ENCODE results near the gene MANF. TPM values are rescaled to one million over a fixed set of nuclear protein-coding genes. Genes with fewer than 3 reads are reported as not detected.
A peak's percentile ranks its signal among the peaks of the same experiment; 100 is the strongest.

MANF gene
- total RNA-seq, 1 donor from 2014 or later: 37.6 TPM

- Histone ChIP-seq H3K4me3 (ENCODE audit: low read length in 3 of 3) (peak overlapping the region in 1 of 3 donors; percentile 52), H3K27me3 (ENCODE audit: control insufficient read depth in 3 of 3, insufficient read depth in 3 of 3, low read length in 3 of 3) (no peaks in the 10 kb centered on the region), H3K4me1 (ENCODE audit: control insufficient read depth in 3 of 3, insufficient read depth in 3 of 3, low read length in 3 of 3) (peaks cover 54 to 71% (median 62%) of the 10 kb centered on the region in 3 donors), H3K9me3 (ENCODE audit: control insufficient read depth in 3 of 3, low read length in 3 of 3) (no peaks in the 10 kb centered on the region), H3K27ac (ENCODE audit: low read depth, low read length) (no peak overlapping the region), H3K9ac (ENCODE audit: low read depth in 1 of 3, low read length in 3 of 3) (peak overlapping the region in 2 of 3 donors; percentile 35 to 41), H3K36me3 (ENCODE audit: control insufficient read depth in 3 of 3, insufficient read depth in 3 of 3, low read length in 3 of 3) (peaks cover 46 to 54% (median 51%) of the 10 kb centered on the region in 3 donors)
Measured at GRCh38 chr3:51394541-51394940, 9.4 kb downstream of the MANF start.

GRCh38 chr3:51395493-51396213 is 10.6 kb downstream of the MANF start:
- H3K27ac ChIP-seq (ENCODE audit: low read depth, low read length): no peak overlapping the region
- no peak overlapping the region for H3K4me3 ChIP-seq (ENCODE audit: low read length in 3 of 3)
- peaks cover 44 to 59% (median 54%) of the 10 kb centered on the region in 3 donors for H3K4me1 ChIP-seq (ENCODE audit: control insufficient read depth in 3 of 3, insufficient read depth in 3 of 3, low read length in 3 of 3)
- H3K27me3 ChIP-seq (ENCODE audit: control insufficient read depth in 3 of 3, insufficient read depth in 3 of 3, low read length in 3 of 3): no peaks in the 10 kb centered on the region
- peaks cover 48 to 61% (median 58%) of the 10 kb centered on the region in 3 donors for H3K36me3 ChIP-seq (ENCODE audit: control insufficient read depth in 3 of 3, insufficient read depth in 3 of 3, low read length in 3 of 3)
- H3K9me3 ChIP-seq (ENCODE audit: control insufficient read depth in 3 of 3, low read length in 3 of 3): no peaks in the 10 kb centered on the region
- H3K9ac ChIP-seq (ENCODE audit: low read depth in 1 of 3, low read length in 3 of 3): peak overlapping the region in 2 of 3 donors; percentile 35 to 66

DNA sequence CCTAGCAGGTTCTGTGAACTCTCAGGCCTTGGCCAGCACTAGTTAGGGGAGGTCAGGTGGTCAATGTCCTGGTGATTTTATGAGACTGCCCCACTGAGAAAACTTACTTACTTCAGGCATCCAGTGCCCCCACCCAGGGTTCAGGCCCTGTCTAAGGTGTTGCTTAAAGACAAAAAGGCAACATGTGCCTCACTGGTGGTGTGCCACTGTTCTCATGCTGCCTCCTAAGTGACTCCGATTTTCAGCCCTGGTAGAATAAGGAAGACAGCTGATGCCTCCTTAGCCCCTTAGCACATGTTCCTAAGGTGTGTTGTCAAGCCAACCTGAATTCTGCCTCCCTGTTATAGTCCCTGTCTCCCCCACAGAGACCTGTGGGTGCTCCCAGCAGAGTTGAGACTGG is 11.3 kb downstream of the MANF start:
- Histone ChIP-seq H3K4me1 (ENCODE audit: control insufficient read depth in 3 of 3, insufficient read depth in 3 of 3, low read length in 3 of 3) (peaks cover 42 to 57% (median 52%) of the 10 kb centered on the region in 3 donors), H3K27ac (ENCODE audit: low read depth, low read length) (no peak overlapping the region), H3K9ac (ENCODE audit: low read depth in 1 of 3, low read length in 3 of 3) (peak overlapping the region in 2 of 3 donors; percentile 66 to 69), H3K9me3 (ENCODE audit: control insufficient read depth in 3 of 3, low read length in 3 of 3) (no peaks in the 10 kb centered on the region), H3K4me3 (ENCODE audit: low read length in 3 of 3) (no peak overlapping the region), H3K27me3 (ENCODE audit: control insufficient read depth in 3 of 3, insufficient read depth in 3 of 3, low read length in 3 of 3) (no peaks in the 10 kb centered on the region), H3K36me3 (ENCODE audit: control insufficient read depth in 3 of 3, insufficient read depth in 3 of 3, low read length in 3 of 3) (peaks cover 48 to 65% (median 58%) of the 10 kb centered on the region in 3 donors)

DNA sequence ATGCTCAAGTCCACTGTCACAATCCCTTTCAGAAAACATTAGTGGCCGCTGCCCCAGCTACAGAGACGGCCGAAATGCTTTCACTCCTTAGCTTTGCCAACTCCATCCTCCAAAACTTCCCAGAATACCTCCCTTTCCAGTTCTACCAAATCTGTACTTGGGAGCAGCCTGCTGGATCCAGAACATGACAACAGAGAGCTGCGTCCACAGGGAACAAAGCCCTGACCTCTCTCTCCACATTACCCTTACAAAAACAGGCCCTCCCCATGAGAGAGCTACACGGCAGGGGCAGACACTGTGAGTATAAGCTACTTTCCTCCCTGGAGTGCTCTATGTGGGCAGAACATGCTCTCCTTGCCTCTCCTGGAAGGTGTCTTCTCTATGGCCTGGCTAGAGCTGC is 12.3 kb downstream of the MANF start:
- Histone ChIP-seq H3K36me3 (ENCODE audit: control insufficient read depth in 3 of 3, insufficient read depth in 3 of 3, low read length in 3 of 3) (peaks cover 46 to 62% (median 57%) of the 10 kb centered on the region in 3 donors), H3K9me3 (ENCODE audit: control insufficient read depth in 3 of 3, low read length in 3 of 3) (no peaks in the 10 kb centered on the region), H3K4me3 (ENCODE audit: low read length in 3 of 3) (no peak overlapping the region), H3K4me1 (ENCODE audit: control insufficient read depth in 3 of 3, insufficient read depth in 3 of 3, low read length in 3 of 3) (peaks cover 37 to 49% (median 45%) of the 10 kb centered on the region in 3 donors), H3K9ac (ENCODE audit: low read depth in 1 of 3, low read length in 3 of 3) (peak overlapping the region in 2 of 3 donors; percentile 35 to 36), H3K27me3 (ENCODE audit: control insufficient read depth in 3 of 3, insufficient read depth in 3 of 3, low read length in 3 of 3) (no peaks in the 10 kb centered on the region), H3K27ac (ENCODE audit: low read depth, low read length) (no peak overlapping the region)

DNA sequence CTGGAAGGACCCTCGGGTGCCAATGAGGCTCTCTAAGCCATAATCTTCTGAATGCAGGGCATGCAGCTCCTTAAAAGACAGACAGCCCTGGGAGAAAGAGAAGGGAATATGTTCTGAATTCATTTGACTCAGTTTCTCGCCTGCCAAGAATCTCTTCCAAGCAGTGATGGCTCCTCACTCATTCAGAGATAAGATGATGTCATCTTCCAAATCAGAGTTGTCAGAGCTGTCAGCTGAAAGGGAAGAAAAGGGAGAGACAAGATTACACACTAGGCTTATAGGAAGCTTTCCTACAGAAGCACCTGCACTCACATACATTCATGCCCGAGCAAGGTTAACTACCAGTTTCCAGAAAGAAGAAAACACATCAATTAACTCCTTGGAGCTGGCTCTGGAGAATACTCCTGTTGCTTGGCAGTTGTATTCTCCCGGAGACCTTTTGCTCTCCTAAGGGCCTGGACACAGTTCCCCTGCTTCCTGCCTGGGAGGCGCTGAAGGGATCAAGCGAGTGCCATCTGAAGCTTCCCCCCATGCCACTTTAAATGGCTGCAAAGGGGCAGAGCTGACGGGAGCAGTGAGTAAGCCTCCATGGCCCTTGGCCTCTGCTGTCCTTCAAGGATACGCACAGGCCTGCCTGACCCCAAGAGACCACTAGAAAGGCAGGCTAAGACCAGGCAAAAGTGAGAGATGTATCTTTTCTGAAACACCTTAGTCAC is 13.7 kb downstream of the MANF start:
- no peaks in the 10 kb centered on the region for H3K27me3 ChIP-seq (ENCODE audit: control insufficient read depth in 3 of 3, insufficient read depth in 3 of 3, low read length in 3 of 3)
- H3K4me1 ChIP-seq (ENCODE audit: control insufficient read depth in 3 of 3, insufficient read depth in 3 of 3, low read length in 3 of 3): peaks cover 23 to 36% (median 32%) of the 10 kb centered on the region in 3 donors
- H3K9me3 ChIP-seq (ENCODE audit: control insufficient read depth in 3 of 3, low read length in 3 of 3): no peaks in the 10 kb centered on the region
- no peak overlapping the region for H3K9ac ChIP-seq (ENCODE audit: low read depth in 1 of 3, low read length in 3 of 3)
- H3K4me3 ChIP-seq (ENCODE audit: low read length in 3 of 3): no peak overlapping the region
- peaks cover 38 to 55% (median 52%) of the 10 kb centered on the region in 3 donors for H3K36me3 ChIP-seq (ENCODE audit: control insufficient read depth in 3 of 3, insufficient read depth in 3 of 3, low read length in 3 of 3)
- H3K27ac ChIP-seq (ENCODE audit: low read depth, low read length): no peak overlapping the region

GRCh38 chr3:51400166-51400565 is 15.1 kb downstream of the MANF start:
- Histone ChIP-seq H3K9me3 (ENCODE audit: control insufficient read depth in 3 of 3, low read length in 3 of 3) (no peaks in the 10 kb centered on the region), H3K27ac (ENCODE audit: low read depth, low read length) (no peak overlapping the region), H3K4me1 (ENCODE audit: control insufficient read depth in 3 of 3, insufficient read depth in 3 of 3, low read length in 3 of 3) (peaks cover 12 to 22% (median 19%) of the 10 kb centered on the region in 3 donors), H3K36me3 (ENCODE audit: control insufficient read depth in 3 of 3, insufficient read depth in 3 of 3, low read length in 3 of 3) (peaks cover 27 to 49% (median 40%) of the 10 kb centered on the region in 3 donors), H3K4me3 (ENCODE audit: low read length in 3 of 3) (no peak overlapping the region), H3K27me3 (ENCODE audit: control insufficient read depth in 3 of 3, insufficient read depth in 3 of 3, low read length in 3 of 3) (no peaks in the 10 kb centered on the region), H3K9ac (ENCODE audit: low read depth in 1 of 3, low read length in 3 of 3) (no peak overlapping the region)

- no peak overlapping the region for H3K4me3 ChIP-seq (ENCODE audit: low read length in 3 of 3)
- H3K36me3 ChIP-seq (ENCODE audit: control insufficient read depth in 3 of 3, insufficient read depth in 3 of 3, low read length in 3 of 3): peaks cover 12 to 33% (median 24%) of the 10 kb centered on the region in 3 donors
- no peak overlapping the region for H3K9ac ChIP-seq (ENCODE audit: low read depth in 1 of 3, low read length in 3 of 3)
- peaks cover 2 to 6% (median 6%) of the 10 kb centered on the region in 3 donors for H3K4me1 ChIP-seq (ENCODE audit: control insufficient read depth in 3 of 3, insufficient read depth in 3 of 3, low read length in 3 of 3)
- H3K9me3 ChIP-seq (ENCODE audit: control insufficient read depth in 3 of 3, low read length in 3 of 3): no peaks in the 10 kb centered on the region
- H3K27me3 ChIP-seq (ENCODE audit: control insufficient read depth in 3 of 3, insufficient read depth in 3 of 3, low read length in 3 of 3): no peaks in the 10 kb centered on the region
- no peak overlapping the region for H3K27ac ChIP-seq (ENCODE audit: low read depth, low read length)
Measured at GRCh38 chr3:51401735-51402134, 16.6 kb downstream of the MANF start.

GRCh38 chr3:51403675-51404074 is 18.6 kb downstream of the MANF start:
- Histone ChIP-seq H3K4me3 (ENCODE audit: low read length in 3 of 3) (no peak overlapping the region), H3K36me3 (ENCODE audit: control insufficient read depth in 3 of 3, insufficient read depth in 3 of 3, low read length in 3 of 3) (peaks cover 7 to 32% (median 17%) of the 10 kb centered on the region in 3 donors), H3K9ac (ENCODE audit: low read depth in 1 of 3, low read length in 3 of 3) (no peak overlapping the region), H3K27ac (ENCODE audit: low read depth, low read length) (no peak overlapping the region), H3K4me1 (ENCODE audit: control insufficient read depth in 3 of 3, insufficient read depth in 3 of 3, low read length in 3 of 3) (peaks cover 0 to 2% (median 0%) of the 10 kb centered on the region in 3 donors), H3K27me3 (ENCODE audit: control insufficient read depth in 3 of 3, insufficient read depth in 3 of 3, low read length in 3 of 3) (no peaks in the 10 kb centered on the region), H3K9me3 (ENCODE audit: control insufficient read depth in 3 of 3, low read length in 3 of 3) (no peaks in the 10 kb centered on the region)

- Histone ChIP-seq H3K9ac (ENCODE audit: low read depth in 1 of 3, low read length in 3 of 3) (no peak overlapping the region), H3K4me3 (ENCODE audit: low read length in 3 of 3) (no peak overlapping the region), H3K27me3 (ENCODE audit: control insufficient read depth in 3 of 3, insufficient read depth in 3 of 3, low read length in 3 of 3) (no peaks in the 10 kb centered on the region), H3K9me3 (ENCODE audit: control insufficient read depth in 3 of 3, low read length in 3 of 3) (no peaks in the 10 kb centered on the region), H3K36me3 (ENCODE audit: control insufficient read depth in 3 of 3, insufficient read depth in 3 of 3, low read length in 3 of 3) (peaks cover 24 to 41% (median 32%) of the 10 kb centered on the region in 3 donors), H3K27ac (ENCODE audit: low read depth, low read length) (no peak overlapping the region), H3K4me1 (ENCODE audit: control insufficient read depth in 3 of 3, insufficient read depth in 3 of 3, low read length in 3 of 3) (no peaks in the 10 kb centered on the region)
Measured at GRCh38 chr3:51408021-51408420, 22.9 kb downstream of the MANF start.

DNA sequence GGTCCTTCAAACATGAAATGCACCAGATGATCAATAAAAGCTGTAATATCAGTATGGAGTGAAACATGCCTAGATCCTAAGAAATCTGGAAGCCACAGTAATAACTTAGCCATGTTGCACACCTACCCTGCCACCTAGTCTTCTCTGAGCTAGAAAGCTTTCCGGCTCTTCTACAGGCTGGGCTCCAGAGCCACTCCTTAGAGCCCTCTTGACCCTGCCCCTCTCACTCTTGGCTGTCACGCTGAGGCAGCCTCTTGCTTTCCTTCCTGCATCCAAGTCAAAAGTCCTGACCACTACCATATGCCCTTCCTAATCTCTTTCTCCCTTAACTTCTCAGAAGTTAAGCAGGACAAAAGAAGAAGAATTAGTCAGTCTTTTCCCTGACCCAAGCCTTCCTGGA is 23.7 kb downstream of the MANF start:
- Histone ChIP-seq H3K4me1 (ENCODE audit: control insufficient read depth in 3 of 3, insufficient read depth in 3 of 3, low read length in 3 of 3) (no peaks in the 10 kb centered on the region), H3K36me3 (ENCODE audit: control insufficient read depth in 3 of 3, insufficient read depth in 3 of 3, low read length in 3 of 3) (peaks cover 24 to 43% (median 35%) of the 10 kb centered on the region in 3 donors), H3K9me3 (ENCODE audit: control insufficient read depth in 3 of 3, low read length in 3 of 3) (no peaks in the 10 kb centered on the region), H3K4me3 (ENCODE audit: low read length in 3 of 3) (no peak overlapping the region), H3K9ac (ENCODE audit: low read depth in 1 of 3, low read length in 3 of 3) (no peak overlapping the region), H3K27me3 (ENCODE audit: control insufficient read depth in 3 of 3, insufficient read depth in 3 of 3, low read length in 3 of 3) (no peaks in the 10 kb centered on the region), H3K27ac (ENCODE audit: low read depth, low read length) (no peak overlapping the region)
